HepG2 (cell line): Measurements from ENCODE around the gene CDK10.

Source experiments
- HNRNPUL1 ChIP-seq: fragments of 200-400 bp; formaldehyde crosslinking; IDR thresholded peaks from 2 replicates; pipeline ENCODE4 v1.6.1; 2017; ENCODE audit warnings: low read depth, mild to moderate bottlenecking, low read length, moderate library complexity
- IRF9 ChIP-seq: sonication (generic); formaldehyde crosslinking; IDR thresholded peaks from 2 replicates; pipeline ENCODE4 v1.8.0; 2022; ENCODE audit warnings: missing genetic modification reagents, mild to moderate bottlenecking, borderline replicate concordance
- SRSF1 ChIP-seq: fragments of 200-400 bp; formaldehyde crosslinking; optimal IDR thresholded peaks from 2 replicates; pipeline ENCODE3; 2017; ENCODE audit warnings: mild to moderate bottlenecking, low read depth, low read length, moderate library complexity
- TF ChIP-seq, protein P1 (sequence below): sonication (generic); formaldehyde crosslinking; IDR thresholded peaks from 2 replicates; pipeline ENCODE4 v1.5.0; 2020; ENCODE audit warnings: mild to moderate bottlenecking, missing genetic modification reagents, moderate library complexity

GRCh38 chr16:89712274-89712781 lies 25.8 kb downstream of the CDK10 start:
- no peak for TF ChIP-seq HNRNPUL1
- TF ChIP-seq SRSF1: no peak
- TF ChIP-seq IRF9 (CRISPR knock-in tag): no peak
- TF ChIP-seq, protein P1, sequence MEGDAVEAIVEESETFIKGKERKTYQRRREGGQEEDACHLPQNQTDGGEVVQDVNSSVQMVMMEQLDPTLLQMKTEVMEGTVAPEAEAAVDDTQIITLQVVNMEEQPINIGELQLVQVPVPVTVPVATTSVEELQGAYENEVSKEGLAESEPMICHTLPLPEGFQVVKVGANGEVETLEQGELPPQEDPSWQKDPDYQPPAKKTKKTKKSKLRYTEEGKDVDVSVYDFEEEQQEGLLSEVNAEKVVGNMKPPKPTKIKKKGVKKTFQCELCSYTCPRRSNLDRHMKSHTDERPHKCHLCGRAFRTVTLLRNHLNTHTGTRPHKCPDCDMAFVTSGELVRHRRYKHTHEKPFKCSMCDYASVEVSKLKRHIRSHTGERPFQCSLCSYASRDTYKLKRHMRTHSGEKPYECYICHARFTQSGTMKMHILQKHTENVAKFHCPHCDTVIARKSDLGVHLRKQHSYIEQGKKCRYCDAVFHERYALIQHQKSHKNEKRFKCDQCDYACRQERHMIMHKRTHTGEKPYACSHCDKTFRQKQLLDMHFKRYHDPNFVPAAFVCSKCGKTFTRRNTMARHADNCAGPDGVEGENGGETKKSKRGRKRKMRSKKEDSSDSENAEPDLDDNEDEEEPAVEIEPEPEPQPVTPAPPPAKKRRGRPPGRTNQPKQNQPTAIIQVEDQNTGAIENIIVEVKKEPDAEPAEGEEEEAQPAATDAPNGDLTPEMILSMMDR (CRISPR knock-in tag): no peak
